Posterior vena cava (tissue), 2 donors: Measurements from ENCODE around the gene AIG1. TPM values are rescaled to one million over a fixed set of nuclear protein-coding genes. Genes with fewer than 3 reads are reported as not detected.
"Not testable (repeated sequence)": the region's sequence is repeated elsewhere in the genome, so short reads cannot be mapped to it uniquely, and the experiment has no call there.

ENCODE experiments used
- DNase-seq: peaks from one replicate; pipeline ENCODE4 v3.0.0-alpha.2; 2020; ENCODE audit warnings: low spot score
- intact Hi-C, 2 donors: fragments of 100-400 bp; cut with DNase I; formaldehyde crosslinking; loops; one replicate each; pipeline versions ENCODE4 v1.14.1 to v1.14.2; 2022 to 2023
- total RNA-seq, 2 donors: library from RNA; stranded (reverse); fragmentation: NEBNext Ultra II Directional; extraction: Animal tissue kit (Norgen Biotek cat#: 25700); gene quantifications; one replicate each; pipeline ENCODE4 v1.2.1, GENCODE V29; 2021
- donor health status: DM: yes; HTN: yes; CAD: no.
- donor health status: DM: yes; HTN: yes; CAD: no.

The AIG1 gene
- total RNA-seq, 2 donors from 2014 or later: 25.8 to 32.7 TPM

DNA sequence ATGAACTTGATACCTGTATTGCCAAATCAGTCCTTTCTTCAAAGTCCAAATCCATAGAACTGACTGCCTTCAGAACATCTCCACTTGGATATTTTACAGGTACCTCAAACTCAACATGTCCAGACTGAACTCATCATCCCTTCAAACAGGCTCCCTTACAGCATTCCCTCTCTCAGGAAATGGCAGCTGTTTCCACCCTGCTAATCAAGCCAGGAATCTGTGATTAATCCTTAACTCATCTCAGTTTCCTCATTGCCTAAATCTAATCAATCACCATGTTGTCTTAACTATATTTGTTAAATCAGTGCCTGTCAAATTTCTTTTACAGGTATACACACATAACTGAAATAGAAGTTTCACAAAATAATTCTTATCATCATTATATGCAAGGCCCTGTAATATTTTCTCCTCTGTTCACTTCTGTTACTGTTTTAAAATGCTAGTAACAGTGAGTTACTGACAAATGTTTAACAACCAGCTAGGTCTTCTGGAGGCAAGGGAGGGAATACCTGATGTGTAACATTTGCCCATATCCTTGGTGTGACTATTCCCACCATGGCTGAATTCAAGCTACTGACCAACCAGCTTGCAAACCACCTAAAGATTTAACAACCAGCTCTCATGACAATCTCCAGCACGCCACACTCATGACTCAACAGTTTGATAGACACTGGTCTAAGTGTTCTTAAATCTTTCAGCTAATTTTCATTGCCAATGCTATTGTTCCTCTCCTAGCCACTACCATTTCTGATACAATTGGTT lies 264.9 kb downstream of the AIG1 start:
- no peak for DNase-seq
- intact Hi-C loops: no loop called here

DNA sequence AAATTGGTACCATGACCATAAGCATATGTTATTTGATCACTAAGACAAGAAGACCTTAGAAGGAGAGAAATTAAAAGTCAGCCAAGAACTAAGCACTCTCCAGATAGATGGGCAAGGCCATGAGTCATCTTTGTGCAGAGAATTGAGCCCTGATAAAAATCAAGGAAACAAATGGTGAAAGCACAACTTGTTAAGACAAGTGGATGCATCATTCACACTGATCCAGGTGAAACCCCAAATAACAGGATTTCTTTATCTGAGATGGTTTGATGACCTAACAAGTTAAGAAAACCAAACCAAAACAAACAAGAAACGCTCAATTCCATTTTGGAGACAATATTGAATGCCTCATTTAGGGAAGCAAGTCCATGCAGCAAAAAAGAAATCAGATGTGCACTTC lies 268.2 kb downstream of the AIG1 start:
- intact Hi-C loops: no loop called here
- DNase-seq: no peak

DNA sequence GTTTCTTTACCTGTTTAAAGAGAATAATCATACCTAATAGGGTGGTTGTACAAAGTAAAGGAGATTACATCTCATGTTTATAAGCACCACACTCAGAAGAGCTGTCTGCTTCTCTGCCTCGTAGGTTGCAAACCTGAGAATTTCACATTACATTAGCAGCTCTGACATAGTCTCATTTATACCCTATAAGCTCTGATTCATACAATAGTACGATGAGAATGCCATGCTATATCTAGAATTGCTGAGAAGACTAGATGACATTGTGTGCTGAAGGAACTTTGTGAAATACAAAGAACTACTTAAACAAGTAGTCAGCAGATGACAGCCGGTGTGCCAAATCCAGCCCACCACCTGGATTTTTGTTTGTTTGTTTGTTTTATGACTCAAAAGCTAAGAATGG lies 268.6 kb downstream of the AIG1 start:
- no peak for DNase-seq
- intact Hi-C loops: no loop called here

DNA sequence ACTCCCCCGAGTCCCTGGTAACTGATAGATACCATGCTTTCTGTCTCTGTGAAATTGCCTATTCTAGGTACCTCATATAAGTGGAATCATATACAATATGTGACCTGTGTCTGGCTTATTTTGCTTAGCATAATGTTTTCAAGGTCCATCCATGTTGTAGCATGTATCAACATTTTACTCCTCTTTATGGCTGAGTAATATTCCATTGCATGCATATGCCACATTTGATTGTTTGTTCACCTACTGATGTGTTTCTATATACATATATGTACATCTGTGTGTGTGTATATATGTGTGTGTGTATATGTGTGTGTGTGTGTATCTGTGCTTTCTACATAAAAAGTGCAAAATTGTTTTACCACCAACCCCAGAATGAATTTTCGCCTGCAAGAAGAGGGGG lies 270.7 kb downstream of the AIG1 start:
- intact Hi-C loops: no loop called here
- no peak for DNase-seq

DNA sequence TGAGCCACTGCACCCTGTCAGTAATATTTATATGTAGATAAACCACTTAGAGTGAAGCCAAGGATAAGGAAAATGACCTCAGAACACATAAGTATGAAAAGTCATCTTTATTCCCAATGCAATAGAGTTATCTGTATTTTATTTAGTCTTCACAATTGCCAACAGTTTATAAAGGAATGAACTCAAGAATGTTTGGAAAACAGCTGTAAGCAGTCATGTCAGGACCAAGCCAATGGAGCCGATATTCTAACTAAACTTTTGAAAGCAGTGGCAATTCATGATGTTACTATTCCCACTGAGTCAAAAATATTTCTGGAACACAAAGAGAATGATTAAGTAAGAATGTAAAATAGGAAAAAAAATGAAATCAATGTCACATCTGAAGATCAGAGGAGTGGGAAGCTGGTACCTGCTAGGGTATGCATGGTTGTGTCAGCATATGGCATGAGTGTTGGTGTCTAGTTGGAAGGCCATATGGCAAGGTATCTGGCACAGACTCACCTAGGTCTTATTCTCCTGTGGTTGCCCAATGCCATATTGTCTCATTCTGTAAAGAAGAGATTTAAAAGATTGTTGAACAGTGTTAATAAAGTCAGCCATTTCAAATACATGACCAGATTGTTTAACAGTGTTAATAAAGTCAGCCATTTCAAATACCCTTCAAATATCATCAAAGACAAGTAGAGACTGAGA lies 271.6 kb downstream of the AIG1 start:
- DNase-seq: no peak
- intact Hi-C loops: no loop called here

DNA sequence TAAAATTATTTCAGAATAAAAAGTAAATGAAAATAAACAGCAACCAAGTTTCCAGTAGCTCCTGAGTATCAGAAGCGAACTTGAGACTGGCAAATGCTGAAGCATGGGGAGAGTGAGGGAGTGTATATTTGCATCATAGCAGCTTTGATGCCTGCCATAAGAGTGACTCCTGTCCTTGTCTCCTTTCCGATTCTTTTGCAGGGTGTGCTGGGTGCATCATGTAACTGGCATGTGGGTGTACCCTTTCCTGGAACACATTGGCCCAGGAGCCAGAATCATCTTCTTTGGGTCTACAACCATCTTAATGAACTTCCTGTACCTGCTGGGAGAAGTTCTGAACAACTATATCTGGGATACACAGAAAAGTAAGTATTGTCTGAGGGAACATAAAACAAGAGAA lies 272.4 kb downstream of the AIG1 start:
- no peak for DNase-seq
- intact Hi-C loops: no loop called here

DNA sequence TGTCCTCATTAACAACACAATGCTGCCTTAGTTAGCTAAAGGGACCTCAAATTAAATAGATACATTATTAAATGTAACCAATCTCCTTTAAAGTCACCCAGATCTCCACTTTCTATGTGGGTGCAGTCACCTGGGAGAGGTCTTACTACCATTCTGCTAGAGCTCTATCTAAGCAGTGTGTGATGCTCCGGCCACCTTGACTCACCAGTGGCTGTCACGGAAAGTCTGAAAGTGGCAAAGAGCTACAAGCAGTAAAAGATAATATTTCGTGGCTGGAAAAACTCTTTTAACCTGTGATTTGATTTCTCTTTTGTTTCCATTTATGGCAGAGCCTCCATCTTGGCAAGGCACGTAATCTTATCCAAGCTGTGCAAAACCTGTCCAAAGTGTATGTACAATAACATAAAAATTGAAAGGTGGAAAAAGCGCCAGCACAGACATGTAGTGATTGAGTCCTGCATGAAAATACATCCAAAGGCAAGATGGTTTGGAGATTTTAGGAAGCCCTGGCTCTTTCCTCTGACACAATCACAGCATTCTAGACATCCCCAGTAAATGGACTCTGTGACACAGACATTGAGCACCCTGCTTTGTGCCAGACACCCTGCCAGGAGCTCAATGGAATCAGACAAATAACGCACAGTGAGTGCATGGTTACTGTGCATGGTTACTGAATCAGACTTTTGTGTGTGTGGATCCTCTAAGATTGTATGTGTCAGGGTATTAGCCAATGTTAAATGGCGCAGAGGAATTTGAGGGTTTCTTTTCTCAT lies 273.2 kb downstream of the AIG1 start:
- intact Hi-C loops: no loop called here
- DNase-seq: no peak

DNA sequence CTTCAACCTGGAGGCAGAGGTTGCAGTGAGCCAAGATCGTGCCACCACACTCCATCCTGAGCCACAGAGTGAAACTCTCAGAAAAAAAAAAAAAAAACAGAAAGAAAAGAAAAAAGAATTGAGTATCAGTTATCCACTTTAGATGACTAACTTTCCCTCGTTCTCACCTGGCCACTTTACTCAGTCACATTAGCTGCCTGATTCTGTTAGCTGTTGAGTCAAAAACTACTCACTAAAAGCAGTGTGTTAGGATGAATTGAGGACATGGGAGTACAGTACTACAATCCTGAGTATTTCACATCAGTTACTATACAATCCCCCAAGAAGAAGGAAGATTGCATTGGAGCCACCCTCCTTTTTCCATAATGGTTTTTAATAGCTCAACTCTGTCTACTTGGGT lies 275.2 kb downstream of the AIG1 start:
- no peak for DNase-seq
- intact Hi-C loops: no loop called here

DNA sequence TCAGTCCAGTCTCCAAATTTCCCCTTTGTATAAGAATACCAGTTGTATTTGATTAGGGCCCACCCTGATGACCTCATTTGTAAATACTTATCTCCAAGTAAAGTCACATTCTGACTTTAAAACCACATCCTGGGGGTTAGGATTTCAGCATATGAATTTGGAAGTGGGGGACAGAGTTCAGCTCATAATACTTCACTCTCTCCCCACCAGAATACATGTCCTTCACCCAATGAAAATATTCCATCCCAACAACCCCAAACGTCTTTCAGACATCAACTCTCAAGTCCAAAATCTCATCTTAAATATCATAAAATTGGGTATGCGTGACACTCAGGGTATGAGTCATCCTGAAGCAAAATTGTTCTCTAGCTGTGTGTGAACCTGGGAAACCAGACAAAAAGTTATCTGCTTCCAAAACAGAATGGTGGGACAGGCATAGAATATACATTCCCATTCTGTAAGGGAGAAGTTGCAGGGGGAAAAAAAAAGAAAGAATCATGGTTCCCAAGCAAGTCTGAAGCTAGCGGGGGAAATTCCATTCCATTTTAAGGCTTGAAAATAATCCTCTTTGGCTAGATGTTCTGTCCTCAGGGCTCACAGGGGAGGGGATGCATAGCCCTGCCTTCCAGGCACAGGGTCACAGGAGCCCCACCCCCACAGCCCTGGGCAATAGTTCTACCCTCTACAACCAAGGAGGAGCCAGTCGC lies 275.9 kb downstream of the AIG1 start:
- intact Hi-C loops: no loop called here
- DNase-seq: no peak

DNA sequence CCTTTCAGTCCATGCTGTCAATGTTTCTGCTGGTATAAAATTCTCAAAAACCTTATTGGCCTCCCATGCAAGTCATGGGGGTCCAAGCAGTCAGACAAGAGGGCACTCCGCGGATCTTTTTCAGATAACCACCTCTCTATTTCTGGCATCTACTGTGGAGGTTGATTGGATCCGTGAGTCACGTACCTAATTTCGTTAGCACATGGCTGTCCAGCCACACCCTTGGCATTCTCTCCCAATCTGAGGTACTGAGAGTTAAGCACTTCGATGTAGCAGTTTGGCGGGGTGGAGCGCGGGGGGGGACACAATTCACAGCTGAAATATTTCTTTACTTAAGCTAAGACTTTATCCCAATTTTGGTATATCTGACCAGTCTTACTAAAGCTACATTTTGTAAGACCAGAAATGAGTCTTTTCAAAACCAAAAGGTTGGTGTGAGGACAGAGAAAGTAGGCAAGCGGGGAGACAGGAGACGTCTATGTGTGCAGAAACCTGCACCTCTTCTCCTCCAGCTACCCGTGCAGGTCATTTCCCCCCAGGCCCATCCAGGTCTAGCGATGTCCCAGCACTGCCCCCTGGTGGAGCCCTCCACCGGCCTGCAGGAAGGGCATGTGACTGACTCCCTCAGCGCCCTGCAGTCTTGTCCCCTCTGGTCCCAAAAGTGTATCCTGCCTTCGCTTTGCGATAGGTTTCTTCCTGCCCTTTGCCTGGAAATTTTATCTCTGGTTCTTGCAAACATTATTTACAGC lies 276.7 kb downstream of the AIG1 start:
- intact Hi-C loops: no loop called here
- DNase-seq: no peak

DNA sequence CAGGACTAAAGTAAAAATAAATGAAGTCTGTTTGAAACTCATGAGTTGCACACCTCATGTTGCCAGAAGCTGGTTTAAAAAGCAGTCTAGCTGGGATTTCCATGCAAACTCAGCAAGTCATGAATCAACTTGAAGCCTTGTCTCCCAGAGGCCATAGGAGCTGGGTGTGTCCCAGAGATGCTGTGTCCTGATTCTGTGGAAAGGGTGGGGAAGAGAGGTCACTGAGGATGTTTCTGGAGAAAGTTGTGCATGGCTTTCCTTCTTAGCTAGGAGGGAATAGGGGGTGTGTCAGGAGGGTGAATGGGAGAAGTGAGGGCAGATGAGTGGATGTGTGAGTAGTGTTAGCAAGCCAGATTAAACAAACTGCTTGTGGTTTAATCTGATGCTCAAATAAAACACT lies 278.5 kb downstream of the AIG1 start:
- DNase-seq: no peak
- intact Hi-C loops: no loop called here

DNA sequence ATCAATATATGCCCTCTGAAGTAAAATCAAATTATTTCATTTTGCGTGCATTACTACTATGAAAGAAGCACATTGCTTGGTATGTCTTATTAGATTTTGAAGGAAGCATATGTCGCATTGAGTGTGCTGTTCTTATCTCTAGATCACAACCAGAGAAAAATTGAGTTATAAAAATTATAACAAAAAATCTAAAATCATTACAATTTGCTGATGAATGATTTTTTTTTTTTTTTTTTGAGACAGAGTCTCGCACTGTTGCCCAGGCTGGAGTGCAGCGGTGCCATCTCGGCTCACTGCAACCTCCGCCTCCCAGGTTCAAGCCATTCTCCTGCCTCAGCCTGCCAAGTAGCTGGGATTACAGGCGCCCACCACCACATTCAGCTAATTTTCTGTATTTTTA lies 284.8 kb downstream of the AIG1 start:
- intact Hi-C loops, DNase-seq: not testable (repeated sequence)

DNA sequence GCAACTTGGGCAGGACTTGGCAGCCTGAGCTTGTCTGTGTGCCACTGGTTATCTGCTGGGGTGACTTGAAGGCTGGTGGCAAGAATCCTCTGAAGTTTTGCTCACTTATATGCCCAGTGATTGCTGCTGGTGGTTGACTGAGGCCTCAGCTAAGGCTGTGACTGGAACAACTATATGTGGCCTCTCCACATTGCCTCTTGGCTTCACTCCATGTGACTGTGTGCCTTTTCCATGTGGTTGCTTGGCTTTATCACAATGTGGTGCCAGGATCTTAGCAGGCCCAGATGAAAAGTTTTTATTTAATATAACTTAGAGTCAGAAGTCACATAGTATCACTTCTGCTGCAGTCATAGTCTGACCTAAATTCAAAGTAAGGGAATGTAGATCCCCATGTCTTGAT lies 285.3 kb downstream of the AIG1 start:
- intact Hi-C loops: no loop called here
- DNase-seq: no peak

DNA sequence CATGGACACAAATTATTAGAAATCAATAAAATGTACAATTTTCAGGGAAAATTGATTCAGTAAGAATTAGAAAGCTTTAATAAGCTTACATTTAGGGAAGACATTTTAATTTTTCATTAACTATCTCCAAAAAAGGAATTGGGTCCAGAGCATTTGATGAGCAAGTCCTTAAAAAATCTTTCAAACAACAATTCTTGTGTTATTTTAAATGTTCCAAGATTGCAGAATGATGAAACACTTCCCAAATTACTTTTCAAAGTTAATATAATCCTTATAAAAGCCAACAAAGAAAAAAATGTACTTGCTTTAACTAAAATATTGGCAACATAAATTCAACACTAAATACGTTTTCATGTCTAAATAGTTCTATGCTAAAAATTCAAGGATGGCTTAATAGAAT lies 287.8 kb downstream of the AIG1 start:
- intact Hi-C loops: no loop called here
- DNase-seq: no peak

DNA sequence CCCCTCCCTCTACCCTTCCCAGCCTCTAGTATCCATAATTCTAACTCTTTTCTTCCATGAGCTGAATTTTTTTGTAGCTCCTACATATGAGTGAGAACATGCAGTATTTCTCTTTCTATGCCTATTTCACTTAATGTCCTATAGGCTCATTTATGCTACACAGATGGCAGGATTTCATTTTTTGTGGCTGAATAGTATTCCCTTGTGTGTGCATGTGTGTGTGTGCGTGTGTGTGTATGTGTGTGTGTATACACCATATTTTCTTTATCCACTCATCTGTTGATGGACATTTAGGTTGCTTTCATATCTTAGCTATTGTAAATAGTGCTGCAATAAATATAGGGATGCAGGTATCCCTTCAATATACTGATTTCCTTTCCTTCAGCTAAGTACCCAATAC lies 288.8 kb downstream of the AIG1 start:
- no peak for DNase-seq
- intact Hi-C loops: no loop called here

DNA sequence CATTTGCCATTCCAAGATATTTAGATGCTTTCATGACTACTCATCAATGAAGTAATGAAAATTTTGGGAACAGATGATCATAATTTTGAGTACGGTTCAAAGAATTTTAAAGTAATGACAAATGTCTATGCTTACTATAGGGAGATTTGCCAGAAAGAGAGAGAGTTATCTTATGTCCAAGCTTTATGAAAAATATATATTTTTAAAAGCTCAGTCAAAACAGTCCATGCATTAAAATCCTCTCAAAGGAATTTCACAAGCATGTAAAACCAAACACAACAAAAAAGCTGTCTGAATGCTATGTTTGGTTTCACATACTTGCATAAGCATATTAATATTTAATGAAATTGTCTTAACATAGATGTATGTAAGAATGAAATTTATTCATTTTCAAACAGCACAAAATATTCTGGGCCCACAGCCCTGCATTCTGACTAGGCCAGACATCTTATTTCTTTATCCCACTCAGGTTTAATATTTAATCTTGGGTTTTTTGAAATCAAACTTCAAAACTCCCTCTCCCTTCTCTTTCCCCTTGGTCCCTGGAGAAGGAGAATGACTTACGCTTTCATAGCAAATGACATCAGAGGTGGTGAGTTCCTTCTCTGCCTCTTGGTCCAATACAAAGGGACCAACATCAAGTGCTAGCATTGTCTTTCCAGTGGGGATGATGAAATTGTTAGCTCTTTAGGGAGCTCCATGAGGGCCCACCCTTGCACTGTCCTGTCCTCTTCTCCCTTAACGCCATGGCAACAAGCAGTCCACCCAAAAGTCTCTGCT lies 295.6 kb downstream of the AIG1 start:
- intact Hi-C loops: no loop called here
- no peak for DNase-seq

DNA sequence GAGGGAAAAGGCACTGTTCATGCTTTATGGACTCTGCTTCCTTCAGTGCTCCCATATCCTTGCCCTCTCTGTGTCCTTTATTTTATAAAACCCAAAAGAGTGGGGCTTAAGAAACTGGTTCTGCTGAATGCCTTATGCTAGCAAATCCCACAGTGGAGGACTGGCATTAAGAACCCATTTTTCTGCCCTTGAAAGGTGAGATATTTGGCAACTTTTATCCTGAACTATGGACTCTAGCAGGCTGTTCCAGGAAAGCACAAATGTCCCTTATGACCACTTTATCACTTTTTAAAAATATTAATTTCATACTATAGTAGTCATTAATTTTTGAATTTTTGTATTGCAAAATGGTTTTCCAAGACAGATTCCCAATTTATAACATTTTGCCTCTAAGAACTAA lies 296.5 kb downstream of the AIG1 start:
- DNase-seq: no peak
- intact Hi-C loops: no loop called here

DNA sequence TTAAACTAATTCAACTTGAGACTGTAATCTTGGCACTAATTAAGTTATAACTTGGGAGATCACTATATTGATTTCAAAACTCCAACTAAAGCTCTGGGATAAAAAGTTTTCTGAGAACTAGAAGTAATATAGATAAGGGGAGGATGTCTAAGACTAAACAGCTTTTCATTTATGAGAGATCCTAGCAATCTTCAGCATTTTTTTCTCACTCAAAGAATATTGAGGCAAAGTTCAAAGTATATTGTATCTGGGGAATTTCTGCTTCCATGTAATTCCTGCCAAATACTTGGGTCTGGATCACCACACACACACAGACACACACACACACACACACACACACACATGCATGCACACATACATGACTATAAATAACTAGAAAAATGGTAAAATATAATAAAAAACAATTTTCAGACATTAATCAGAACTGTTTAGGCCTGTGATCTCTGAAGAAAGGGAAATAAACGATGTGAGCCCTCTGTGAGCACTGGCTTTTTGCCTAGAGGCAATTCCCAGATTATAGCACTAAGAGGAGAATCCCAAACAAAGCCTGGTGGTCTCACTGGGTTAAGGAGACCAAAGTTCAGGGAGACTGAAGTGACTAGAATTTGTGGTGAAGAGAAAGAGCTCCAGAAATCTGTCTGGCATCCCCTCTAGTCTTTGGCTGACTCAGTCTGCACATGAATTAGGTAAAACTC lies 297.0 kb downstream of the AIG1 start:
- DNase-seq: no peak

More for the DNA sequence above, 297.0 kb downstream of the AIG1 start:
- intact Hi-C loops: no loop called here
